SK-N-SH treated with all-trans-retinoic acid at 6 μM for 48 hours (cell line): ENCODE measurements around the gene RBMS3.

Source experiments
- ATAC-seq: fragments of 200-7000 bp; cut with Tn5 transposase; 3 replicates; pipeline ENCODE4 v1.9.1; 2020; ENCODE audit warnings: mild to moderate bottlenecking, moderate library complexity
- ARNTL ChIP-seq: fragments of 450-650 bp; formaldehyde crosslinking; IDR thresholded peaks from 2 replicates; pipeline ENCODE4 v1.5.0; 2020; ENCODE audit warnings: low read depth, mild to moderate bottlenecking, moderate library complexity, borderline replicate concordance
- BACH2 ChIP-seq: fragments of 250-450 bp; sonication (Bioruptor Pico); IDR thresholded peaks from 2 replicates; pipeline ENCODE4 v1.9.0; 2021; ENCODE audit warnings: mild to moderate bottlenecking, borderline replicate concordance
- CREB5 ChIP-seq: fragments of 250-450 bp; sonication (Bioruptor Pico); IDR thresholded peaks from 2 replicates; pipeline ENCODE4 v1.5.1; 2020; ENCODE audit warnings: low read depth, mild to moderate bottlenecking, moderate library complexity
- CSDC2 ChIP-seq: fragments of 250-450 bp; sonication (Bioruptor Pico); IDR thresholded peaks from 2 replicates; pipeline ENCODE4 v1.5.0; 2020; ENCODE audit warnings: mild to moderate bottlenecking, moderate library complexity
- CSRNP3 ChIP-seq: fragments of 250-450 bp; sonication (Bioruptor Pico); IDR thresholded peaks from 2 replicates; pipeline ENCODE4 v1.5.1; 2021; ENCODE audit warnings: mild to moderate bottlenecking, moderate library complexity
- ESRRG ChIP-seq: fragments of 250-450 bp; sonication (Bioruptor Pico); IDR thresholded peaks from 2 replicates; pipeline ENCODE4 v1.6.1; 2021; ENCODE audit warnings: mild to moderate bottlenecking
- GLIS3 ChIP-seq: fragments of 250-450 bp; sonication (Bioruptor Pico); IDR thresholded peaks from 2 replicates; pipeline ENCODE4 v1.5.0; 2020; ENCODE audit warnings: mild to moderate bottlenecking, moderate library complexity
- ISL1 ChIP-seq: fragments of 250-450 bp; sonication (Bioruptor Pico); IDR thresholded peaks from 2 replicates; pipeline ENCODE4 v2.1.2; 2022; ENCODE audit warnings: mild to moderate bottlenecking, moderate library complexity
- OSR1 ChIP-seq: fragments of 250-450 bp; sonication (Bioruptor Pico); IDR thresholded peaks from 2 replicates; pipeline ENCODE4 v1.8.0; 2022; ENCODE audit warnings: moderate library complexity, mild to moderate bottlenecking, inconsistent platforms
- PATZ1 ChIP-seq: fragments of 250-450 bp; sonication (Bioruptor Pico); IDR thresholded peaks from 2 replicates; pipeline ENCODE4 v1.8.0; 2020; ENCODE audit warnings: mild to moderate bottlenecking, moderate library complexity, borderline replicate concordance
- RARB ChIP-seq: fragments of 250-450 bp; sonication (Bioruptor Pico); IDR thresholded peaks from 2 replicates; pipeline ENCODE4 v1.8.0; 2021; ENCODE audit warnings: mild to moderate bottlenecking, moderate library complexity
- SNAI2 ChIP-seq: fragments of 250-450 bp; sonication (Bioruptor Pico); IDR thresholded peaks from 2 replicates; pipeline ENCODE4 v1.5.0; 2020; ENCODE audit warnings: mild to moderate bottlenecking, moderate library complexity
- TCF4 ChIP-seq: fragments of 250-450 bp; sonication (Bioruptor Pico); IDR thresholded peaks from 2 replicates; pipeline ENCODE4 v1.8.0; 2021; ENCODE audit warnings: mild to moderate bottlenecking, moderate library complexity, borderline replicate concordance
- TOX ChIP-seq: fragments of 250-450 bp; sonication (Bioruptor Pico); IDR thresholded peaks from 2 replicates; pipeline ENCODE4 v1.8.0; 2021; ENCODE audit warnings: mild to moderate bottlenecking, moderate library complexity, borderline replicate concordance
- TSHZ2 ChIP-seq: fragments of 250-450 bp; sonication (Bioruptor Pico); IDR thresholded peaks from 2 replicates; pipeline ENCODE4 v1.5.0; 2020; ENCODE audit warnings: mild to moderate bottlenecking, moderate library complexity
- ZC3H10 ChIP-seq: fragments of 250-450 bp; sonication (Bioruptor Pico); IDR thresholded peaks from 2 replicates; pipeline ENCODE4 v1.5.1; 2021; ENCODE audit warnings: mild to moderate bottlenecking, moderate library complexity
- ZFP3 ChIP-seq: fragments of 250-450 bp; sonication (Bioruptor Pico); IDR thresholded peaks from 2 replicates; pipeline ENCODE4 v1.5.0; 2020; ENCODE audit warnings: mild to moderate bottlenecking, moderate library complexity
- ZFP30 ChIP-seq: fragments of 450-650 bp; formaldehyde crosslinking; IDR thresholded peaks from 2 replicates; pipeline ENCODE4 v1.5.0; 2022; ENCODE audit warnings: mild to moderate bottlenecking, moderate library complexity
- ZNF565 ChIP-seq: fragments of 450-650 bp; formaldehyde crosslinking; conservative IDR thresholded peaks from 2 replicates; pipeline ENCODE4 v1.5.0; 2020; ENCODE audit warnings: low read depth, mild to moderate bottlenecking, moderate library complexity
- ZNF70 ChIP-seq: fragments of 450-650 bp; formaldehyde crosslinking; IDR thresholded peaks from 2 replicates; pipeline ENCODE4 v1.5.0; 2020; ENCODE audit warnings: mild to moderate bottlenecking, moderate library complexity
- ZNF8 ChIP-seq: fragments of 450-650 bp; formaldehyde crosslinking; IDR thresholded peaks from 2 replicates; pipeline ENCODE4 v1.5.0; 2020; ENCODE audit warnings: mild to moderate bottlenecking, moderate library complexity

Gene RBMS3

GRCh38 chr3:29593802-29594201 is 312.9 kb downstream of the RBMS3 start:
- no peak for TF ChIP-seq BACH2 (CRISPR knock-in tag)
- TF ChIP-seq RARB (CRISPR knock-in tag), result no peak
- no peak for TF ChIP-seq CREB5 (CRISPR knock-in tag)
- no peak for TF ChIP-seq ISL1
- no peak for TF ChIP-seq ZC3H10 (CRISPR knock-in tag)
- no peak for TF ChIP-seq ZNF70 (CRISPR knock-in tag)
- no peak for TF ChIP-seq ZNF8 (CRISPR knock-in tag)
- no peak for TF ChIP-seq ARNTL (CRISPR knock-in tag)
- TF ChIP-seq SNAI2, result no peak
- no peak for TF ChIP-seq ESRRG (CRISPR knock-in tag)
- no peak for TF ChIP-seq ZNF565 (CRISPR knock-in tag)
- no peak for TF ChIP-seq ZFP3 (CRISPR knock-in tag)
- TF ChIP-seq TCF4 (CRISPR knock-in tag), result no peak
- no peak for TF ChIP-seq CSDC2 (CRISPR knock-in tag)
- TF ChIP-seq GLIS3 (CRISPR knock-in tag), result no peak
- no peak for TF ChIP-seq OSR1 (CRISPR knock-in tag)
- TF ChIP-seq, all 23 proteins: peak for 0
- no peak for ATAC-seq

- no peak for ATAC-seq
- TF ChIP-seq CREB5 (CRISPR knock-in tag) (no peak), ARNTL (CRISPR knock-in tag) (no peak), ZFP3 (CRISPR knock-in tag) (no peak), CSDC2 (CRISPR knock-in tag) (no peak), RARB (CRISPR knock-in tag) (no peak), ZC3H10 (CRISPR knock-in tag) (no peak), ZNF8 (CRISPR knock-in tag) (no peak), BACH2 (CRISPR knock-in tag) (no peak), ZNF565 (CRISPR knock-in tag) (no peak), PATZ1 (CRISPR knock-in tag) (no peak), SNAI2 (no peak), TCF4 (CRISPR knock-in tag) (no peak), ZNF70 (CRISPR knock-in tag) (no peak)
Measured at GRCh38 chr3:29594261-29594660, 313.4 kb downstream of the RBMS3 start.

DNA sequence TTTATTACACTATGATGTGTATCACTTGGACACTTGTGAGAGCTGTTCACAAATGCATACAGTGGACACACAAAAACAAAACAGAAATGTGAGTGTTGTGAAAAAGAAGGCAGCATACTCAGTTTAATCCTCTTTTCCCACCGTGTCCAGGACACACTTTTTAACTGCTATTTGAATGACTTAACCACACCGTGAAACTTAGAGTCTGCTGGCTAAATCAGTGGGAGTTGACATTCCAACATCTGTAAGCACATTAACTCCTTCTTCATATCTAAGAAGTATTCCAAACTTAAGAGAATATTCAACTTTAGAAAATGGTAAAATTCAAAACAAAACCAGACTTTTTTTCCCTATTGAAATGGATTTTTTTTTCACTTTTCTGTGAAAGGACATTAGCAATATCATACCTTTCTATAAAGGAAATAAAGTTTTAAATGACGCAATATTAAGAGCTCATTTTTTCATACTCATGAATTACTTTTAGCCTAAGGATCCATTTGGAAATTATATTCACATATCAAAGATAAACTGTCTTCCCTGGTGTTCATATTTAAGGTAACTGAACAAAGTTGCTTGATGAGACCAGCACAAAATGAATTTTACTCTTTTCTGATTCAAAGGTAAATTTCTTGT is 316.6 kb downstream of the RBMS3 start:
- no peak for ATAC-seq

More for the DNA sequence above, 316.6 kb downstream of the RBMS3 start:
- no peak for TF ChIP-seq CSRNP3 (CRISPR knock-in tag)
- TF ChIP-seq SNAI2, result no peak
- TF ChIP-seq ZNF565 (CRISPR knock-in tag), result no peak
- TF ChIP-seq TCF4 (CRISPR knock-in tag), result no peak
- no peak for TF ChIP-seq GLIS3 (CRISPR knock-in tag)
- no peak for TF ChIP-seq TSHZ2 (CRISPR knock-in tag)
- TF ChIP-seq CREB5 (CRISPR knock-in tag), result no peak
- TF ChIP-seq ZFP3 (CRISPR knock-in tag), result no peak
- no peak for TF ChIP-seq OSR1 (CRISPR knock-in tag)
- TF ChIP-seq BACH2 (CRISPR knock-in tag), result no peak
- TF ChIP-seq ZFP30 (CRISPR knock-in tag), result no peak
- TF ChIP-seq CSDC2 (CRISPR knock-in tag), result no peak
- TF ChIP-seq ESRRG (CRISPR knock-in tag), result no peak
- no peak for TF ChIP-seq TOX (CRISPR knock-in tag)
- no peak for TF ChIP-seq ZC3H10 (CRISPR knock-in tag)
- TF ChIP-seq ARNTL (CRISPR knock-in tag), result no peak
